GM23338 (cell line): Measurements from ENCODE around the gene KRTCAP2. TPM values are rescaled to one million over a fixed set of nuclear protein-coding genes. Genes with fewer than 3 reads are reported as not detected.
A peak's percentile ranks its signal among the peaks of the same experiment; 100 is the strongest.
"Not testable (repeated sequence)": the region's sequence is repeated elsewhere in the genome, so short reads cannot be mapped to it uniquely, and the experiment has no call there.

Source experiments
- ATAC-seq: fragments of 200-7000 bp; cut with Tn5 transposase; 3 replicates; pipeline ENCODE4 v1.9.1; 2020
- DNase-seq: peaks from one replicate; pipeline ENCODE4 v3.0.0-alpha.2; 2015; ENCODE audit warnings: low spot score
- H2AFZ ChIP-seq: fragments of 200-600 bp; sonication (generic); 2 replicates; pipeline ENCODE4 v1.8.0; 2016; ENCODE audit warnings: antibody characterized with exemption, mild to moderate bottlenecking, moderate library complexity
- H3F3A ChIP-seq: fragments of 200-600 bp; sonication (generic); replicated peaks from 2 replicates; pipeline ENCODE4 v1.8.0; 2017; ENCODE audit warnings: antibody characterized with exemption, mixed run types, low read depth
- H3K27ac ChIP-seq: fragments of 200-600 bp; sonication (generic); 2 replicates; pipeline ENCODE4 v1.6.1; 2016; ENCODE audit warnings: low read depth
- H3K27me3 ChIP-seq: fragments of 200-600 bp; sonication (generic); 2 replicates; pipeline ENCODE4 v1.8.0; 2016; ENCODE audit warnings: mild to moderate bottlenecking, mixed run types, moderate library complexity; ENCODE audit not compliant: insufficient read depth
- H3K36me3 ChIP-seq: fragments of 200-600 bp; sonication (generic); 2 replicates; pipeline ENCODE4 v1.8.0; 2016; ENCODE audit warnings: mild to moderate bottlenecking; ENCODE audit not compliant: insufficient read depth
- H3K4me1 ChIP-seq: fragments of 200-600 bp; sonication (generic); 2 replicates; pipeline ENCODE4 v1.8.0; 2016; ENCODE audit warnings: mild to moderate bottlenecking, moderate library complexity; ENCODE audit not compliant: insufficient read depth
- H3K4me2 ChIP-seq: fragments of 200-600 bp; sonication (generic); 2 replicates; pipeline ENCODE4 v1.7.1; 2017; ENCODE audit warnings: mixed run types
- H3K4me3 ChIP-seq: fragments of 200-600 bp; sonication (generic); 2 replicates; pipeline ENCODE4 v1.6.1; 2016; ENCODE audit warnings: mixed run types
- H3K79me2 ChIP-seq: fragments of 200-600 bp; sonication (generic); replicated peaks from 2 replicates; pipeline ENCODE4 v1.8.0; 2017; ENCODE audit warnings: mild to moderate bottlenecking; ENCODE audit not compliant: insufficient read depth
- H3K9me2 ChIP-seq: fragments of 200-600 bp; sonication (generic); 2 replicates; pipeline ENCODE4 v1.8.0; 2017; ENCODE audit not compliant: insufficient read depth
- H4K20me1 ChIP-seq: fragments of 200-600 bp; sonication (generic); replicated peaks from 2 replicates; pipeline ENCODE4 v1.8.0; 2017; ENCODE audit warnings: mild to moderate bottlenecking; ENCODE audit not compliant: insufficient read depth
- H3K27ac Mint-ChIP-seq: 2 replicates; pipeline ENCODE4 v1.8.0; 2020; ENCODE audit warnings: inconsistent platforms, mild to moderate bottlenecking, moderate library complexity, mixed read lengths
- H3K27me3 Mint-ChIP-seq: 3 replicates; pipeline ENCODE4 v1.8.0; 2022; ENCODE audit warnings: low read depth, mild to moderate bottlenecking, moderate library complexity, mixed read lengths, inconsistent platforms; ENCODE audit not compliant: insufficient read depth, poor library complexity
- H3K36me3 Mint-ChIP-seq: 3 replicates; pipeline ENCODE4 v1.8.0; 2021; ENCODE audit warnings: low read depth, mild to moderate bottlenecking, inconsistent platforms, moderate library complexity, mixed read lengths
- H3K4me1 Mint-ChIP-seq: 3 replicates; pipeline ENCODE4 v1.8.0; 2020; ENCODE audit warnings: mild to moderate bottlenecking, inconsistent platforms, mixed read lengths
- H3K4me3 Mint-ChIP-seq: 3 replicates; pipeline ENCODE4 v1.8.0; 2021; ENCODE audit warnings: moderate library complexity, mild to moderate bottlenecking, inconsistent platforms, mixed read lengths
- H3K9me3 Mint-ChIP-seq: 3 replicates; pipeline ENCODE4 v1.8.0; 2020; ENCODE audit warnings: moderate library complexity, mild to moderate bottlenecking, inconsistent platforms, mixed read lengths
- POLR2AphosphoS5 ChIP-seq: IDR thresholded peaks from 2 replicates; pipeline ENCODE4 v1.6.1; 2016; ENCODE audit warnings: antibody characterized with exemption, low read depth
- polyA plus RNA-seq: library from polyadenylated mRNA; unstranded; fragments of >200 nt; fragmentation: Nextera tagmentation; extraction: Ambion mirVana; gene quantifications from 2 replicates; pipeline ENCODE4 v1.2.1, GENCODE V29; 2016
- total RNA-seq: library from RNA; depleted of rRNA; stranded (reverse); fragments of >200 nt; shearing (Covaris generic); gene quantifications from 2 replicates; pipeline ENCODE4 v1.2.3, GENCODE V29; 2014
- TF ChIP-seq, protein P1 (sequence below): fragments of 250-450 bp; sonication (Bioruptor Pico); IDR thresholded peaks from 2 replicates; pipeline ENCODE4 v1.5.0; 2020; ENCODE audit warnings: mild to moderate bottlenecking, moderate library complexity

The KRTCAP2 gene
- total and polyA plus RNA-seq, 2 experiments from 2014 or later: 106 to 579 TPM

DNA sequence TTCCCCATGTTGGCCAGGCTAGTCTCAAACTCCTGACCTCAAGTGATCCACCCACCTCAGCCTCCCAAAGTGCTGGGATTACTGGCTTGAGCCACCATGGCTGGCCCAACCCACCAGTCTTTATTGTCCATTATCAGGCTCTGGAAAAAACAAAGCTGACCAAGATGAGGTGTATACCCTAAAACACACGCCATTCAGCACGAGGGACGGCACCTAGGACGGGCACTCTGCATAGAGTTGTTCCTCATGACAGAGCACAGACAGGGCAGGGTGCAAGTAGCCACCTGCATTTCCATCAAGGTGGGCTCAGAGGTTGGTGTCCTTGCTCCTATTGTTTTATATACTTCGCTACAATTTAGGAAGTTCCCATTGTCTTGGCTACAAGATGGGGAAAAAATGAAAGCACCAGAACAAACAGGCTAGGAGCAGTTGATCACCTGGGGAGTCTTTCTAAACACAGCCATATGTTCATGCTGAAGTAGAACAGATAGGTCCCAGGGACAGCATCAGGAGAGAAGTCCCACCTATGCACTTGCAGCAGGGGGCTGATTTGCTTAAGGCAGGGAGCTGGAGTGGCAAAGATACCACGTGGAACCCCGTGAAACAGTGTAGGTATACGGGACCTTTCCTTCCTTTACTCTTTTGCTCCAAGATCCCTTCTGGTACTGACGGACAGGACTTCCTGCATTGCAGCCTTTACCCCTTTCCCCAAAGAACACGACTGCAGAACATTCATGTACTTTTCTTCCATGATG is 4.5 kb downstream of the KRTCAP2 start:
- peaks cover 19% of the 10 kb centered on the region for H3K4me1 Mint-ChIP-seq
- Histone ChIP-seq H3K4me3 (no peak overlapping the region), H2AFZ (no peak overlapping the region), H3K79me2 (peaks cover 17% of the 10 kb centered on the region), H3K4me1 (peaks cover 25% of the 10 kb centered on the region), H4K20me1 (no peaks in the 10 kb centered on the region), H3F3A (peaks cover 32% of the 10 kb centered on the region), H3K36me3 (no peaks in the 10 kb centered on the region), H3K27me3 (no peaks in the 10 kb centered on the region), H3K9me2 (no peaks in the 10 kb centered on the region), H3K27ac (no peak overlapping the region), H3K4me2 (no peak overlapping the region)
- TF ChIP-seq, protein P1, sequence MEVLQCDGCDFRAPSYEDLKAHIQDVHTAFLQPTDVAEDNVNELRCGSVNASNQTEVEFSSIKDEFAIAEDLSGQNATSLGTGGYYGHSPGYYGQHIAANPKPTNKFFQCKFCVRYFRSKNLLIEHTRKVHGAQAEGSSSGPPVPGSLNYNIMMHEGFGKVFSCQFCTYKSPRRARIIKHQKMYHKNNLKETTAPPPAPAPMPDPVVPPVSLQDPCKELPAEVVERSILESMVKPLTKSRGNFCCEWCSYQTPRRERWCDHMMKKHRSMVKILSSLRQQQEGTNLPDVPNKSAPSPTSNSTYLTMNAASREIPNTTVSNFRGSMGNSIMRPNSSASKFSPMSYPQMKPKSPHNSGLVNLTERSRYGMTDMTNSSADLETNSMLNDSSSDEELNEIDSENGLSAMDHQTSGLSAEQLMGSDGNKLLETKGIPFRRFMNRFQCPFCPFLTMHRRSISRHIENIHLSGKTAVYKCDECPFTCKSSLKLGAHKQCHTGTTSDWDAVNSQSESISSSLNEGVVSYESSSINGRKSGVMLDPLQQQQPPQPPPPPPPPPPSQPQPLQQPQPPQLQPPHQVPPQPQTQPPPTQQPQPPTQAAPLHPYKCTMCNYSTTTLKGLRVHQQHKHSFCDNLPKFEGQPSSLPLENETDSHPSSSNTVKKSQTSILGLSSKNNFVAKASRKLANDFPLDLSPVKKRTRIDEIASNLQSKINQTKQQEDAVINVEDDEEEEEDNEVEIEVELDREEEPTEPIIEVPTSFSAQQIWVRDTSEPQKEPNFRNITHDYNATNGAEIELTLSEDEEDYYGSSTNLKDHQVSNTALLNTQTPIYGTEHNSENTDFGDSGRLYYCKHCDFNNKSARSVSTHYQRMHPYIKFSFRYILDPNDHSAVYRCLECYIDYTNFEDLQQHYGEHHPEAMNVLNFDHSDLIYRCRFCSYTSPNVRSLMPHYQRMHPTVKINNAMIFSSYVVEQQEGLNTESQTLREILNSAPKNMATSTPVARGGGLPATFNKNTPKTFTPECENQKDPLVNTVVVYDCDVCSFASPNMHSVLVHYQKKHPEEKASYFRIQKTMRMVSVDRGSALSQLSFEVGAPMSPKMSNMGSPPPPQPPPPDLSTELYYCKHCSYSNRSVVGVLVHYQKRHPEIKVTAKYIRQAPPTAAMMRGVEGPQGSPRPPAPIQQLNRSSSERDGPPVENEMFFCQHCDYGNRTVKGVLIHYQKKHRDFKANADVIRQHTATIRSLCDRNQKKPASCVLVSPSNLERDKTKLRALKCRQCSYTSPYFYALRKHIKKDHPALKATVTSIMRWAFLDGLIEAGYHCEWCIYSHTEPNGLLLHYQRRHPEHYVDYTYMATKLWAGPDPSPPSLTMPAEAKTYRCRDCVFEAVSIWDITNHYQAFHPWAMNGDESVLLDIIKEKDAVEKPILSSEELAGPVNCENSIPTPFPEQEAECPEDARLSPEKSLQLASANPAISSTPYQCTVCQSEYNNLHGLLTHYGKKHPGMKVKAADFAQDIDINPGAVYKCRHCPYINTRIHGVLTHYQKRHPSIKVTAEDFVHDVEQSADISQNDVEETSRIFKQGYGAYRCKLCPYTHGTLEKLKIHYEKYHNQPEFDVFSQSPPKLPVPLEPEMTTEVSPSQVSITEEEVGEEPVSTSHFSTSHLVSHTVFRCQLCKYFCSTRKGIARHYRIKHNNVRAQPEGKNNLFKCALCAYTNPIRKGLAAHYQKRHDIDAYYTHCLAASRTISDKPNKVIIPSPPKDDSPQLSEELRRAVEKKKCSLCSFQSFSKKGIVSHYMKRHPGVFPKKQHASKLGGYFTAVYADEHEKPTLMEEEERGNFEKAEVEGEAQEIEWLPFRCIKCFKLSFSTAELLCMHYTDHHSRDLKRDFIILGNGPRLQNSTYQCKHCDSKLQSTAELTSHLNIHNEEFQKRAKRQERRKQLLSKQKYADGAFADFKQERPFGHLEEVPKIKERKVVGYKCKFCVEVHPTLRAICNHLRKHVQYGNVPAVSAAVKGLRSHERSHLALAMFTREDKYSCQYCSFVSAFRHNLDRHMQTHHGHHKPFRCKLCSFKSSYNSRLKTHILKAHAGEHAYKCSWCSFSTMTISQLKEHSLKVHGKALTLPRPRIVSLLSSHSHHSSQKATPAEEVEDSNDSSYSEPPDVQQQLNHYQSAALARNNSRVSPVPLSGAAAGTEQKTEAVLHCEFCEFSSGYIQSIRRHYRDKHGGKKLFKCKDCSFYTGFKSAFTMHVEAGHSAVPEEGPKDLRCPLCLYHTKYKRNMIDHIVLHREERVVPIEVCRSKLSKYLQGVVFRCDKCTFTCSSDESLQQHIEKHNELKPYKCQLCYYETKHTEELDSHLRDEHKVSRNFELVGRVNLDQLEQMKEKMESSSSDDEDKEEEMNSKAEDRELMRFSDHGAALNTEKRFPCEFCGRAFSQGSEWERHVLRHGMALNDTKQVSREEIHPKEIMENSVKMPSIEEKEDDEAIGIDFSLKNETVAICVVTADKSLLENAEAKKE (CRISPR knock-in tag): no peak
- TF ChIP-seq POLR2AphosphoS5: 0 out of 2 replicates have a peak, but pooled peaks have one; percentile 10
- peaks cover 10% of the 10 kb centered on the region for H3K9me3 Mint-ChIP-seq
- no peak for DNase-seq
- no peak overlapping the region for H3K27ac Mint-ChIP-seq
- ATAC-seq: no peak
- peaks cover 20% of the 10 kb centered on the region for H3K36me3 Mint-ChIP-seq
- peaks cover 12% of the 10 kb centered on the region for H3K27me3 Mint-ChIP-seq
- no peak overlapping the region for H3K4me3 Mint-ChIP-seq

DNA sequence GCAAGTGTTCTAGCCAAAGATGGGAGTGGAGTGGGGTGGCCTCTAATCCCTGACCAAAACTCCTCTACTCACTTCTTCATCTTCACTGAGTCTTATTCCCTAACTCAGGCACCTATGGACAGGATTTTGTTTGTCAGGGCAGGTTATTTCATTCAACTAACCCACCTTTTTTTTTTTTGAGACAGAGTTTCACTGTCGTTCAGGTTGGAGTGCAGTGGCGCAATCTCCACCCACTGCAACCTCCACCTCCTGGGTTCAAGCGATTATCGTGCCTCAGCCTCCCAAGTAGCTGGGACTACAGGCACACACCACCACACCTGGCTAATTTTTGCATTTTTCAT is 5.0 kb downstream of the KRTCAP2 start:
- not testable (repeated sequence) for H3K27me3 ChIP-seq, H3K36me3 ChIP-seq, H3K27me3 Mint-ChIP-seq, H3K27ac ChIP-seq, DNase-seq, H3K9me3 Mint-ChIP-seq, H3K27ac Mint-ChIP-seq, H2AFZ ChIP-seq, ATAC-seq, H3K9me2 ChIP-seq, H4K20me1 ChIP-seq
- peaks cover 17% of the 10 kb centered on the region for H3K79me2 ChIP-seq
- Mint-ChIP-seq H3K36me3 (peaks cover 20% of the 10 kb centered on the region), H3K4me3 (peak overlapping the region; percentile 85; the same call in 1 of the 3 replicates), H3K4me1 (peaks cover 19% of the 10 kb centered on the region)
- peaks cover 32% of the 10 kb centered on the region for H3F3A ChIP-seq
- peak overlapping the region; percentile 64 for H3K4me3 ChIP-seq
- H3K4me2 ChIP-seq: peak overlapping the region; percentile 95; the same call in 1 of the 2 replicates
- peaks cover 25% of the 10 kb centered on the region for H3K4me1 ChIP-seq
